ENCODE results near the gene CERT1.

DNA sequence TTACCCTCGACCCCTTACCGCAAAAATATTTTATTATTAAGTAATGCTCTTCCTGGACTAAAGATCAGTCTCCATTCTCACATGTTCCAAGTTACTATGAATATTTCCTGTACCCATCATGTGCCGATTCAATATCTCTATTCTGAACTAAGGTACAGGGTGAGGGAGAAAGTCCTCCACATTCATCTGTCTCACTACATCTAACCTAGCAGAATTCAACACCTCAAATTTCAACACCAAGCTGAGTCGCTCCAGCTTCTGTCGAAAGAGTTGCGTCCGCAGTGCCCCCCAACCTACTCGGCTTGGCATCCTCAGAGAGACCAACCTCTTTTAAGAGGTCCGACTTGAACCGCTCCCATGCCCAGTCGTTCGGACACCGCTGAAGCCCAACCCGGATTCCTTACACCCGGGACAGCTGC lies 1.0 kb downstream of the CERT1 start:
- TF ChIP-seq, protein P1, sequence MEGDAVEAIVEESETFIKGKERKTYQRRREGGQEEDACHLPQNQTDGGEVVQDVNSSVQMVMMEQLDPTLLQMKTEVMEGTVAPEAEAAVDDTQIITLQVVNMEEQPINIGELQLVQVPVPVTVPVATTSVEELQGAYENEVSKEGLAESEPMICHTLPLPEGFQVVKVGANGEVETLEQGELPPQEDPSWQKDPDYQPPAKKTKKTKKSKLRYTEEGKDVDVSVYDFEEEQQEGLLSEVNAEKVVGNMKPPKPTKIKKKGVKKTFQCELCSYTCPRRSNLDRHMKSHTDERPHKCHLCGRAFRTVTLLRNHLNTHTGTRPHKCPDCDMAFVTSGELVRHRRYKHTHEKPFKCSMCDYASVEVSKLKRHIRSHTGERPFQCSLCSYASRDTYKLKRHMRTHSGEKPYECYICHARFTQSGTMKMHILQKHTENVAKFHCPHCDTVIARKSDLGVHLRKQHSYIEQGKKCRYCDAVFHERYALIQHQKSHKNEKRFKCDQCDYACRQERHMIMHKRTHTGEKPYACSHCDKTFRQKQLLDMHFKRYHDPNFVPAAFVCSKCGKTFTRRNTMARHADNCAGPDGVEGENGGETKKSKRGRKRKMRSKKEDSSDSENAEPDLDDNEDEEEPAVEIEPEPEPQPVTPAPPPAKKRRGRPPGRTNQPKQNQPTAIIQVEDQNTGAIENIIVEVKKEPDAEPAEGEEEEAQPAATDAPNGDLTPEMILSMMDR (IDR thresholded peaks at IDR 0.05; ENCODE audit: extremely low read depth in 1 of 2, insufficient read depth in 1 of 2, low read depth in 1 of 2, low read length in 2 of 2) = no peak
- no peak for TF ChIP-seq EZH2 (IDR thresholded peaks at IDR 0.05; ENCODE audit: borderline replicate concordance, low read depth, low read length, severe bottlenecking)
- TF ChIP-seq POLR2A (IDR thresholded peaks at IDR 0.05; ENCODE audit: low read depth, low read length) = no peak
- TF ChIP-seq, protein P2, sequence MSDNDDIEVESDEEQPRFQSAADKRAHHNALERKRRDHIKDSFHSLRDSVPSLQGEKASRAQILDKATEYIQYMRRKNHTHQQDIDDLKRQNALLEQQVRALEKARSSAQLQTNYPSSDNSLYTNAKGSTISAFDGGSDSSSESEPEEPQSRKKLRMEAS (IDR thresholded peaks at IDR 0.05; ENCODE audit: insufficient read depth, insufficient read length) = no peak
- TF ChIP-seq JUN (IDR thresholded peaks at IDR 0.05; ENCODE audit: borderline replicate concordance, insufficient read depth, insufficient read length, low read depth) = no peak
- no peak for TF ChIP-seq POLR2AphosphoS5 (IDR thresholded peaks at IDR 0.05; ENCODE audit: insufficient read depth, low read depth, low read length)

Data from endothelial cell of umbilical vein (primary cell).